IPS-11a (cell line): Measurements from ENCODE around the gene ASB2.

ENCODE experiments used
- H3K4me3 ChIP-seq: one replicate; pipeline ENCODE4 v1.5.1; 2013; ENCODE audit warnings: low read depth, low read length, control low read depth

ASB2 gene

GRCh38 chr14:93906341-93907329 lies 69.7 kb downstream of the ASB2 start:
- no peak overlapping the region for H3K4me3 ChIP-seq

GRCh38 chr14:93905623-93906022 lies 70.7 kb downstream of the ASB2 start:
- H3K4me3 ChIP-seq = no peak overlapping the region

GRCh38 chr14:93903342-93904184 lies 72.8 kb downstream of the ASB2 start:
- no peak overlapping the region for H3K4me3 ChIP-seq

- H3K4me3 ChIP-seq = no peak overlapping the region
Measured at GRCh38 chr14:93902619-93903307, 73.6 kb downstream of the ASB2 start.

- no peak overlapping the region for H3K4me3 ChIP-seq
Measured at GRCh38 chr14:93901813-93902212, 74.6 kb downstream of the ASB2 start.

GRCh38 chr14:93898731-93899130 lies 77.6 kb downstream of the ASB2 start:
- H3K4me3 ChIP-seq = no peak overlapping the region

- no peak overlapping the region for H3K4me3 ChIP-seq
Measured at GRCh38 chr14:93898081-93898611, 78.2 kb downstream of the ASB2 start.

- H3K4me3 ChIP-seq = no peak overlapping the region
Measured at GRCh38 chr14:93897476-93897845, 78.9 kb downstream of the ASB2 start.

GRCh38 chr14:93895023-93895604 lies 81.3 kb downstream of the ASB2 start:
- no peak overlapping the region for H3K4me3 ChIP-seq

- no peak overlapping the region for H3K4me3 ChIP-seq
Measured at GRCh38 chr14:93893661-93894261, 82.6 kb downstream of the ASB2 start.

GRCh38 chr14:93892923-93893558 lies 83.3 kb downstream of the ASB2 start:
- no peak overlapping the region for H3K4me3 ChIP-seq

GRCh38 chr14:93892505-93892839 lies 83.9 kb downstream of the ASB2 start:
- H3K4me3 ChIP-seq = no peak overlapping the region

GRCh38 chr14:93891756-93892504 lies 84.4 kb downstream of the ASB2 start:
- H3K4me3 ChIP-seq = no peak overlapping the region

- no peak overlapping the region for H3K4me3 ChIP-seq
Measured at GRCh38 chr14:93889739-93890483, 86.5 kb downstream of the ASB2 start.

GRCh38 chr14:93888995-93889394 lies 87.4 kb downstream of the ASB2 start:
- H3K4me3 ChIP-seq = no peak overlapping the region

GRCh38 chr14:93884950-93885349 lies 91.4 kb downstream of the ASB2 start:
- no peak overlapping the region for H3K4me3 ChIP-seq
